Calu3 (cell line): Measurements from ENCODE around the gene RAP1GAP2. TPM values are rescaled to one million over a fixed set of nuclear protein-coding genes. Genes with fewer than 3 reads are reported as not detected.

Experiments
- BruUV-seq: library from RNA; stranded (reverse); fragments of 400-500 nt; replicated peaks from 2 replicates; lab custom pipeline; 2021; lab: Mats Ljungman, UMichigan
- CTCF ChIA-PET: fragments of 300-600 bp; sonication (Branson Sonifier 250); formaldehyde crosslinking; loops from one replicate; lab custom pipeline; 2022; ENCODE audit warnings: antibody characterized with exemption; lab: Charles Lee
- DNase-seq: peaks from one replicate; pipeline ENCODE4 v3.0.0; 2022
- H3K27ac Mint-ChIP-seq: one replicate; pipeline ENCODE4 v1.8.0; 2022; ENCODE audit warnings: mixed read lengths; ENCODE audit not compliant: unreplicated experiment
- H3K27me3 Mint-ChIP-seq: one replicate; pipeline ENCODE4 v1.8.0; 2022; ENCODE audit warnings: mixed read lengths; ENCODE audit not compliant: unreplicated experiment
- H3K36me3 Mint-ChIP-seq: one replicate; pipeline ENCODE4 v1.8.0; 2022; ENCODE audit warnings: mild to moderate bottlenecking, moderate library complexity, mixed read lengths; ENCODE audit not compliant: insufficient read depth, unreplicated experiment
- H3K4me1 Mint-ChIP-seq: one replicate; pipeline ENCODE4 v1.8.0; 2022; ENCODE audit warnings: mild to moderate bottlenecking, low read depth, mixed read lengths; ENCODE audit not compliant: unreplicated experiment
- H3K4me3 Mint-ChIP-seq: one replicate; pipeline ENCODE4 v1.8.0; 2022; ENCODE audit warnings: mild to moderate bottlenecking, low read depth, moderate library complexity, mixed read lengths; ENCODE audit not compliant: unreplicated experiment
- H3K9me3 Mint-ChIP-seq: one replicate; pipeline ENCODE4 v1.8.0; 2022; ENCODE audit warnings: low read depth, mixed read lengths; ENCODE audit not compliant: unreplicated experiment
- intact Hi-C: fragments of 100-400 bp; cut with micrococcal nuclease; formaldehyde crosslinking; loops from one replicate; pipeline ENCODE4 v1.10.0; 2022; ENCODE audit not compliant: unreplicated experiment
- total RNA-seq: library from RNA; stranded (reverse); gene quantifications from 2 replicates; pipeline ENCODE4 v1.2.3, GENCODE V29; 2022
- TF ChIP-seq, protein P1 (sequence below): fragments of 200-600 bp; IDR thresholded peaks from one replicate; pipeline ENCODE4 v1.8.0; 2022; ENCODE audit warnings: antibody characterized with exemption; ENCODE audit not compliant: unreplicated experiment

RAP1GAP2 gene
- total RNA-seq, 1 experiment from 2014 or later = 38.4 TPM

DNA sequence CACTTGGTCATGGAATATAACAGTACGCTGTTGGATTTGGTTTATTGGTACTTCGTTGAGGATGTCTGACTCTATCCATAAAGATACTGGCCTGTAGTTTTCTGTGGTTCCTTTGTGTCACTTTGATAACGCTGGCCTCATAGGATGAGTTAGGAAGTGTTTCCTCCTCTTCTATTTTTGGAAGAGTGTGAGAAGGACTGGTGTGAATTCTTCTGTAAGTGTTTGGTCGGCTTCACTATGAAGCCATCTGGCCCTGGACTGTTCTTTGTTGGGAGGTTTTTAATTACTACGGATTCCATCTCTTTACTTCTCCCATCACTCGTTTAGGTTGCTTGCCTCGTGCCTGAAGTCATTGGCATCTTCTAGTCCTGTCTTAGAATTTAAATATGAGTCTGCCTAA is 149.9 kb downstream of the RAP1GAP2 start:
- H3K27ac Mint-ChIP-seq = no peak overlapping the region
- intact Hi-C loops = no loop called here

DNA sequence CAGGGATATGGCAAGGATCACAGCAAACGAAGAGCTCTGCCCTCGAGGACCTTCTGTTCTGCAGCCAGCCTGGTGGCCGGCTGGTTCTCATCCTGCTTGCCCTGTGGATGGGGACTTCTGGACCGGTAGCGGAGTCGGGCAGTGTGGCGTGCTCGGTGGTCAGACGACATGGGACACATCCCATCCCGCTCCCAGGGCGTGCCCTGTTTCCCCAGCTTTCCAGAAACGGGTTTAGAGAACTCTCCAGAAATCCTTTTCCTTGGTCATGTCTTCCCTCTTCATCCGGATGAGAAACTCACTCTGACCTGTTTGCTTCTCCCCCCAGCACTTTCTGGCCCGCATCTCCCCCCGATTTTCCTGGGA is 151.3 kb downstream of the RAP1GAP2 start:
- TF ChIP-seq, protein P1, sequence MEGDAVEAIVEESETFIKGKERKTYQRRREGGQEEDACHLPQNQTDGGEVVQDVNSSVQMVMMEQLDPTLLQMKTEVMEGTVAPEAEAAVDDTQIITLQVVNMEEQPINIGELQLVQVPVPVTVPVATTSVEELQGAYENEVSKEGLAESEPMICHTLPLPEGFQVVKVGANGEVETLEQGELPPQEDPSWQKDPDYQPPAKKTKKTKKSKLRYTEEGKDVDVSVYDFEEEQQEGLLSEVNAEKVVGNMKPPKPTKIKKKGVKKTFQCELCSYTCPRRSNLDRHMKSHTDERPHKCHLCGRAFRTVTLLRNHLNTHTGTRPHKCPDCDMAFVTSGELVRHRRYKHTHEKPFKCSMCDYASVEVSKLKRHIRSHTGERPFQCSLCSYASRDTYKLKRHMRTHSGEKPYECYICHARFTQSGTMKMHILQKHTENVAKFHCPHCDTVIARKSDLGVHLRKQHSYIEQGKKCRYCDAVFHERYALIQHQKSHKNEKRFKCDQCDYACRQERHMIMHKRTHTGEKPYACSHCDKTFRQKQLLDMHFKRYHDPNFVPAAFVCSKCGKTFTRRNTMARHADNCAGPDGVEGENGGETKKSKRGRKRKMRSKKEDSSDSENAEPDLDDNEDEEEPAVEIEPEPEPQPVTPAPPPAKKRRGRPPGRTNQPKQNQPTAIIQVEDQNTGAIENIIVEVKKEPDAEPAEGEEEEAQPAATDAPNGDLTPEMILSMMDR = no peak
- Mint-ChIP-seq H3K27me3 (no peaks in the 10 kb centered on the region), H3K4me3 (no peak overlapping the region), H3K36me3 (no peaks in the 10 kb centered on the region), H3K27ac (no peak overlapping the region), H3K4me1 (peaks cover 14% of the 10 kb centered on the region), H3K9me3 (no peaks in the 10 kb centered on the region)
- BruUV-seq = no TSS peak
- CTCF ChIA-PET = no interaction called here
- no peak for DNase-seq
- intact Hi-C loops = no loop called here

More for the DNA sequence above, 149.9 kb downstream of the RAP1GAP2 start:
- Mint-ChIP-seq H3K27me3 (no peaks in the 10 kb centered on the region), H3K9me3 (no peaks in the 10 kb centered on the region), H3K4me3 (no peak overlapping the region), H3K36me3 (no peaks in the 10 kb centered on the region), H3K4me1 (peaks cover 8% of the 10 kb centered on the region)
- no peak for DNase-seq
- CTCF ChIA-PET = no interaction called here
- TF ChIP-seq, protein P1 = no peak
- BruUV-seq = no TSS peak

DNA sequence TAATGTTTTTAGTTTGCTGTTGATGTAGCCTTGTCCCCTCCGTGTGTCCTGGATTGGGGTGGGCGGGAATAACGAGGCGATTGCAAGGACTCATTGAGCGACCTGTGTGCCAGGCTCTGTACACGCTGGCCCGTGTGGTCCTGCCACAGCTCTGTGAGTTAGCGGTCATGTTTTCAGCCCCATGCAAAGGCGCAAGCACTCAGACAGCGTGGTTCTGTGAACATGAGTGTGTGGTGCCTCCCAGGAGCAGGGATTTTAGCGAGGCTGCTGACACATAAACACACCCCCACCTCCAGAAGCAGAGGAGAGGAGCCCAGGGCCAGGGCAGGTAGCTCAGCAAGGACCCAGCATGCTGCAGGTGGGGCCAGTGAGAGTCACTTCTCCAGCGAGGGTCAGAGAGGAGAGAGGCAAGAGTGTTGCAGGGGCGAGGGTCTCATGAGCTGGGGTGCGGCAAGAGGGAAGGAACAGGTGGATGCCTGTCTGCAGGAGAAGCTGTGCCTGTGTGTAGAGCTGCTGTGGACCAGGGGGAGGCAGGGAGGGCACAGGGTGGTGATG is 151.8 kb downstream of the RAP1GAP2 start:
- Mint-ChIP-seq H3K4me1 (peaks cover 19% of the 10 kb centered on the region), H3K27ac (no peak overlapping the region), H3K4me3 (no peak overlapping the region), H3K9me3 (no peaks in the 10 kb centered on the region), H3K27me3 (no peaks in the 10 kb centered on the region), H3K36me3 (no peaks in the 10 kb centered on the region)
- TF ChIP-seq, protein P1 = no peak
- DNase-seq = no peak
- BruUV-seq = no TSS peak
- intact Hi-C loops = no loop called here
- CTCF ChIA-PET = no interaction called here

DNA sequence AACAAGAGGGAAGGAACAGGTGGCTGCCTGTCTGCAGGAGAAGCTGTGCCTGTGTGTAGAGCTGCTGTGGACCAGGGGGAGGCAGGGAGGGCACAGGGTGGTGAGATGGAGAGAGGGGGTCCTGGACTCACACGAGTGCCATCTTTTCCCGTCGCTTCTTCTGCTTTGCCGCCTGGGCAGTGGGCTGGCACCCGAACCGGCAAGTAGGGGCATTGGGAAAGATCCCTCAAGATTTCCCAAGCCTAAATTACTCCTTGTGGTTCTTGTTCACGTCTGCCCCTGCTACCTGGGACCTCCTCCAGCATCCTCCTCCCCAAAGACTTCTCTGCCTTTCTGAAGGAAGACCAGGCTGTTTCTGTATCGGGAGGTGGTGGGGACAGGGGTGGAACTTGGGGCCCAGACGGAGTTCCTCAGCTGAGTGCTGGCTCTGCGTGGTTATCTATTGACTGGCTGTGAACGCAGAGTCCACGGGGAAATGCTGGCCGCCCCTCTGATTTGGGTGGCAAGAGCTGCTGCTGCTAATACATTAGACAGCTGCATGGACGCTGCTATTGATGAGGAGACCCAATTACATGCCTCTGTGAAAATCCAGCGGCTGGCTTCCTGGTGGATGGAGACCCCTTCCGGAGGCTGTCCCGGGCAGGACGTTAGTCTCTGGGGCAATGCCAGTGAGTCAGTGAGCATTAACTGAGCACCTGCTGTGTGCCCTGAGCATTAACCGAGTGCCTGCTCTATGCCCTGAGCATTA is 152.7 kb downstream of the RAP1GAP2 start:
- DNase-seq = no peak
- Mint-ChIP-seq H3K27me3 (no peaks in the 10 kb centered on the region), H3K27ac (no peak overlapping the region), H3K9me3 (no peaks in the 10 kb centered on the region), H3K4me1 (peaks cover 21% of the 10 kb centered on the region), H3K4me3 (no peak overlapping the region), H3K36me3 (no peaks in the 10 kb centered on the region)
- BruUV-seq = no TSS peak
- CTCF ChIA-PET = interaction anchor here (0.7 kb wide), 1 partner anchor 137 kb away, joined by 4 read pairs; no protein-coding TSS in a partner anchor
- TF ChIP-seq, protein P1 = no peak
- intact Hi-C loops = no loop called here
